G401 (cell line): ENCODE results near the gene SETD6. TPM values are rescaled to one million over a fixed set of nuclear protein-coding genes. Genes with fewer than 3 reads are reported as not detected.
"Not testable (repeated sequence)": the region's sequence is repeated elsewhere in the genome, so short reads cannot be mapped to it uniquely, and the experiment has no call there.

Experiments
- DNase-seq: peaks from one replicate; pipeline ENCODE4 v3.0.0-alpha.2; 2015; ENCODE audit warnings: low spot score
- in situ Hi-C: cut with HindIII; loops from 2 replicates; pipeline ENCODE4 v1.10.0; 2016; ENCODE audit warnings: low sequenced_read_pairs, mixed read lengths
- total RNA-seq: library from RNA; depleted of rRNA; stranded (reverse); fragments of >200 nt; shearing (Covaris generic); gene quantifications from 2 replicates; pipeline ENCODE4 v1.2.3, GENCODE V29; 2014; rRNA removed

SETD6 gene
- total RNA-seq, 1 experiment from 2014 or later, result 18.6 TPM

GRCh38 chr16:58530179-58530578 lies 14.9 kb downstream of the SETD6 start:
- in situ Hi-C loops, result loop anchor here (10.0 kb wide), 1 partner anchor 95 kb away; the partner anchor contains the start of gene CNOT1
- DNase-seq, result no peak

- no peak for DNase-seq
- in situ Hi-C loops, result loop anchor here (10.0 kb wide), 1 partner anchor 92 kb away; the partner anchor contains the start of gene CNOT1
Observed at GRCh38 chr16:58532414-58532813, 17.1 kb downstream of the SETD6 start.

GRCh38 chr16:58533751-58534470 lies 18.6 kb downstream of the SETD6 start:
- in situ Hi-C loops, result loop anchor here (10.0 kb wide), 1 partner anchor 91 kb away; the partner anchor contains the start of gene CNOT1

GRCh38 chr16:58535100-58535499 lies 19.8 kb downstream of the SETD6 start:
- in situ Hi-C loops, result loop anchor here (5.0 to 10.0 kb wide), 2 partner anchors 52 to 90 kb away; partner anchors contain the start of gene CNOT1
- DNase-seq, result no peak

More at GRCh38 chr16:58533751-58534470, 18.6 kb downstream of the SETD6 start:
- DNase-seq, result peak; percentile 18

GRCh38 chr16:58536278-58536677 lies 21.0 kb downstream of the SETD6 start:
- no peak for DNase-seq
- in situ Hi-C loops, result loop anchor here (5.0 to 10.0 kb wide), 2 partner anchors 51 to 89 kb away; partner anchors contain the start of gene CNOT1

- no peak for DNase-seq
- in situ Hi-C loops, result loop anchor here (5.0 to 10.0 kb wide), 2 partner anchors 50 to 87 kb away; partner anchors contain the start of gene CNOT1
Observed at GRCh38 chr16:58537124-58537906, 22.0 kb downstream of the SETD6 start.

- in situ Hi-C loops, result no loop called here
- no peak for DNase-seq
Observed at GRCh38 chr16:58541711-58542110, 26.4 kb downstream of the SETD6 start.

GRCh38 chr16:58542291-58542690 lies 27.0 kb downstream of the SETD6 start:
- DNase-seq, result no peak
- in situ Hi-C loops, result no loop called here

- no peak for DNase-seq
- in situ Hi-C loops, result no loop called here
Observed at GRCh38 chr16:58543685-58544084, 28.4 kb downstream of the SETD6 start.

GRCh38 chr16:58548378-58548777 lies 33.1 kb downstream of the SETD6 start:
- no peak for DNase-seq
- in situ Hi-C loops, result no loop called here

- in situ Hi-C loops, result no loop called here
- DNase-seq, result no peak
Observed at GRCh38 chr16:58551496-58551895, 36.2 kb downstream of the SETD6 start.

- in situ Hi-C loops, result no loop called here
- DNase-seq, result no peak
Observed at GRCh38 chr16:58556678-58557077, 41.4 kb downstream of the SETD6 start.

- DNase-seq, result no peak
- in situ Hi-C loops, result no loop called here
Observed at GRCh38 chr16:58563235-58563634, 47.9 kb downstream of the SETD6 start.

GRCh38 chr16:58563775-58564174 lies 48.5 kb downstream of the SETD6 start:
- DNase-seq, result no peak
- in situ Hi-C loops, result no loop called here

- DNase-seq, in situ Hi-C loops: not testable (repeated sequence)
Observed at GRCh38 chr16:58565697-58566096, 50.4 kb downstream of the SETD6 start.

Other genes starting within 250 kb of the SETD6 start
- gene PRSS54, start 220.5 kb upstream of the SETD6 start, total RNA-seq, result not detected in 2 replicates
- gene GINS3, start 123.0 kb upstream of the SETD6 start, total RNA-seq, result 9.9 and 10.8 TPM in 2 replicates
- 9.5 and 11.8 TPM in 2 replicates for gene NDRG4, start 15.4 kb upstream of the SETD6 start, total RNA-seq
- 179 and 273 TPM in 2 replicates for gene CNOT1, start 114.3 kb downstream of the SETD6 start, total RNA-seq
- gene SLC38A7, start 169.3 kb downstream of the SETD6 start, total RNA-seq, result 6.3 and 12.2 TPM in 2 replicates
- gene GOT2, start 218.8 kb downstream of the SETD6 start, total RNA-seq, result 88.9 and 113 TPM in 2 replicates